WI38 (cell line): Measurements from ENCODE around the gene LRTM2.

Experiments
- H3K4me3 ChIP-seq: 2 replicates; pipeline ENCODE4 v1.5.1; 2011; ENCODE audit warnings: low read depth, mild to moderate bottlenecking, control low read depth, low read length
- TF ChIP-seq, protein P1 (sequence below): IDR thresholded peaks from 2 replicates; pipeline ENCODE4 v1.5.1; 2012; ENCODE audit warnings: low read depth, mild to moderate bottlenecking, control low read depth, low read length

Gene LRTM2

DNA sequence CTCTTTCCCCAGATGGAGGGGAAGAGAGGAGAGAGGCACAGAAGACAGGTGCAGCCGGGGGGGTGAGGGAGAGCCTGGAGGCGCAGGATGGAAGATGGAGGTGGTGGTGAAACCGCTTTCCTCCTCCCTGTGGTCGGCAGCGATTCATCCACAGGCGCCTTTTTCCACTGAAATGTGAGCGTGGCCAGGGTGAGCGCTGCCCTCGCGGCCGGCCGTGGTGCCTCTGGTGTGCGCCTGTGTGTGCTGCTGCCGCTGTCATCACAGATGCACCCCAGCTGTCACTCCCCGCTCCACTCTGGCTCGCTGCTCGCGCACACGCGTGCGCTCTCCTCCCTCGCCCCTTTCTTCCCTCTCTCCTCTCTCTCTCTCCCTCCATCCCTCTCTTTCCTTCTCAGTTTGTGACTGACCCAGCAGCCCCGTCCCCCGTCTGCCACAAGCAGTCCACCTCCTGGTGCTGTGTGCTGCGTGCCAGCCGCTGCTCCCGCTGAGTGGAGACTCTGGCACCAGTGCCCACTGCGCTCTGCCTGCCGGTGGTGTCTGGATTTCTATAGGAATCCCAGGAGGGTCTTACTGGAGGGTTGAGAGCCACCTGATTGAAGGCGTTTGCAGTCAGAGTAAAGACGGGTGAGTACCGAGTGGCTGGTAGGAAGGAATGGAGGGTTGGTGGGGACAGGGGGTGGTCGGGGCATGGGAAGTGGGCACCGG, at the start of gene LRTM2:
Gene LRTM2 (plus strand): TSS at position 375 of the 705 bp plus-strand sequence. CDS start 7,584 bp downstream, outside the sequence.
- no peak within 1 kb of the TSS for H3K4me3 ChIP-seq
- TF ChIP-seq, protein P1, sequence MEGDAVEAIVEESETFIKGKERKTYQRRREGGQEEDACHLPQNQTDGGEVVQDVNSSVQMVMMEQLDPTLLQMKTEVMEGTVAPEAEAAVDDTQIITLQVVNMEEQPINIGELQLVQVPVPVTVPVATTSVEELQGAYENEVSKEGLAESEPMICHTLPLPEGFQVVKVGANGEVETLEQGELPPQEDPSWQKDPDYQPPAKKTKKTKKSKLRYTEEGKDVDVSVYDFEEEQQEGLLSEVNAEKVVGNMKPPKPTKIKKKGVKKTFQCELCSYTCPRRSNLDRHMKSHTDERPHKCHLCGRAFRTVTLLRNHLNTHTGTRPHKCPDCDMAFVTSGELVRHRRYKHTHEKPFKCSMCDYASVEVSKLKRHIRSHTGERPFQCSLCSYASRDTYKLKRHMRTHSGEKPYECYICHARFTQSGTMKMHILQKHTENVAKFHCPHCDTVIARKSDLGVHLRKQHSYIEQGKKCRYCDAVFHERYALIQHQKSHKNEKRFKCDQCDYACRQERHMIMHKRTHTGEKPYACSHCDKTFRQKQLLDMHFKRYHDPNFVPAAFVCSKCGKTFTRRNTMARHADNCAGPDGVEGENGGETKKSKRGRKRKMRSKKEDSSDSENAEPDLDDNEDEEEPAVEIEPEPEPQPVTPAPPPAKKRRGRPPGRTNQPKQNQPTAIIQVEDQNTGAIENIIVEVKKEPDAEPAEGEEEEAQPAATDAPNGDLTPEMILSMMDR, result no peak

DNA sequence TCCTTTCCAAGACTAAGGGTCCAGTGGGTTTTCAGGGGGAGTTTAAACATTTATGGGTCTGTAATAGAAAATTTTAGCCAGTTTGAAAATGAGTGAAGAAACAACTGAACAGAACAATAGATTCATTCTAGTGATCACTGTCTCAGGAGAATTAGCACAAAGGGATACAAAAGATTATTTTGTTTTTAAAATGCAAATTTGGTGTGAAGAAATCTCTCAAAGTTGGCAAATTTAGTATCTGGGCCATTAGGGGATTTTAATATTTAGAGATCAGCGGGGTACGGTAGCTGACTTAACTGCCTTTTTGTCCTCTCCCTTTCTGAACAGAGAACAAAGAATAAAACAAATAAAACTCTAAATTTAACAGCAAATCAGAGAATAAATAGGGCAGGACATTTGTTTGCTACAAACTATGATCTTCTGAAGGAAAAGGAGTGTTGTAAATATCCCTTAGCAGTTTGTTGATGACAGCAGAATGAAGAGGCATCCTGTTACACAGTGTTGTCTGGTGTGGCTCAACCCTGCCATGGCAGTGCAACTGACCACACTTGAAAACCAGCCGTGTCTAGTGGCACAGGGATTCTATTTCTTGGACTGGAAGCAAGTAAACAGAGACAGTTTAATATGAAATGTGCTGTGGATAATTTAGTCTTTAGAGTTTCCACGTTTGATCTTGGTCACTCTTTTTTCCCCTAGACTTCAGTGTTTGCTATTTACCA, 46.3 kb upstream of the LRTM2 start:
- no peak overlapping the region for H3K4me3 ChIP-seq
- TF ChIP-seq, protein P1, result no peak

DNA sequence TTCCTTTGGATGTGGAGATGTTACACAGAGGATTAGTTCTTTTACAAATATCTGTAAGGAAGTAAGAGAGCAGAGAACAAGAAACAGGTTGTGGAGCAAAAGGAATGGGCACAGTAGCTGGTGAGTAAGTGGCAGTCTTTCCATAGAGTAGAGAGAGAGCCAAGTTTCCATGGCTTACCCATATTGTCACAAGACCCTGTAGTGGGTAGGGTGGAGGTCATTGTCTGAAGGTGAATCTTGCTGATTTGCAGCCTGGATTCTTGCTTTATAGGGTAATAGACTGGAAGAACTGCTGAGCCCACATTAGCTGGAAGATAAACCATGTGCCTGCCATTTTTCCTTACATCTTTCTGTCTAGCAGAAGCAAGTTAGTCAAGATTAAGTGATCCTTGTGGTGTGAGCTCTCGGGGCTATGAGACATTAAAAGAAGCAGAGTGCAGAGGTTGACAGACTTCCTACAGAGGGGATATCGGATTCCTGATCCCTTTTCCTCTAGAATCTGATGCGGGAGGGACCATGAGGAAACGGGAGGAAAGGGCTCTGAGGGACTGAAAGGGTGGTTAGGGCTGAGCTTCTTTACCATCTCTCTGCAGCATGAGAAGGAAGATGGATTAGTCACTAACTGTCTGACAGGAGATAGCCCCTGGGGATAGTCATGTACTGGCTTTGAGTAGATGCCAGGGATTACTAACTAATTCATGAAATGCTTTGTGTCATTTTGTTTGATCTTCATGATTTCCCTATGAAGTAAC, 44.0 kb upstream of the LRTM2 start:
- TF ChIP-seq, protein P1, result no peak
- no peak overlapping the region for H3K4me3 ChIP-seq

DNA sequence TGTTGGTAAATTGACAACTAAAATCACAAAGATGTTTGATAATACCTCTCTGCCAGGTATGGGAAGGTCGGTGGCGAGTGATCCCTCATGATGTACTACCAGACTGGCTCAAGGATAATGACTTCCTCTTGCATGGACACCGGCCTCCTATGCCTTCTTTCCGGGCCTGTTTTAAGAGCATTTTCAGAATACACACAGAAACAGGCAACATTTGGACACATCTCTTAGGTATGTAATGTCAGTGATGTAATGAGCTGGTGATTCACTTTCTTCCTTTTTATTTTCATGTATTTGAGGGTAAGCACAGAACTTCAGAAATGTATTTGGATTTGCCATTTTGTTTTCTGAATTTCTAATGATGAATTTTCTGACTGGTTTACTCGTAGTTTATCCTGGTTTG, 42.6 kb upstream of the LRTM2 start:
- TF ChIP-seq, protein P1, result no peak
- no peak overlapping the region for H3K4me3 ChIP-seq

DNA sequence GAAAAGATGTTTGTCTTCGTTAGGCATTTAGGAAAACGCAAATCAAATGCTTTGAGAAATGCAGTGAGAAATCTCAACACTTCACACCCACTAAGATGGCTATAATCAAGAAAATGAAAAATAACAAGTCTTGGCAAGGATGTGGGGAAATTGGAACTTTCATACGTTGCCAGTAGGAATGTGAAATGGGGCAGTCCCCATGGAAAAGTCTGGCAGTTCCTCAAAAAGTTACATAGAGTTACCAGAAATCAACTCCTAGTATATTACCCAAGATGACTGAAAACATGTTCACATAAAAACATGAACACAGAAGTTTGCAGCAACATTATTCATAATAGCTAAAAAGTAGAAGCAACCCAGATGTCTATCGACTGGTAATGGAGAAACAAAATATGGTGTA, 41.5 kb upstream of the LRTM2 start:
- TF ChIP-seq, protein P1, result no peak
- H3K4me3 ChIP-seq, result no peak overlapping the region

DNA sequence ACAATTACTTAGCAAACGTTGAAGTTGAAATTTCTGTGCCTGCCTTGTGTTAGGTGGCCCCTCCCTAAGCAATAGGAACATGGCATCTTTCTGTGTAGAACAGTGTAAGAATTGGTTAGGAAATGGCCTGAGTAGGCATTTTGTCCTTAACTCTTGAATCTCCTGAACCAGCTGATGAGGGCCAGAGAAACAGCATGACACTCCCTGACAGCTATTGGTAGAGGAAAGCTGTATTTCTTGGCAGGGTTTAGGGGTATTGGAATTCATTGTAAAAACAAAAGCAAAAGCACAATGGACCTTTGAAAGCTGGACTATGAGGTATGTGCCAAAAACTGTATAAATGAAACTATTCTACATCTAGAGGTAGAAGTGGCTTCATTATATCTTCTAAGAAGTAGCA, 40.6 kb upstream of the LRTM2 start:
- TF ChIP-seq, protein P1, result no peak
- no peak overlapping the region for H3K4me3 ChIP-seq
